Panc1 (cell line): ENCODE results near the gene SLC9C1. TPM values are rescaled to one million over a fixed set of nuclear protein-coding genes. Genes with fewer than 3 reads are reported as not detected.

ENCODE experiments used
- ATAC-seq: fragments of 200-7000 bp; cut with Tn5 transposase; 2 replicates; pipeline ENCODE4 v1.9.1; 2020; ENCODE audit warnings: mild to moderate bottlenecking, moderate library complexity
- BruUV-seq: library from RNA; stranded (reverse); fragments of 400-500 nt; replicated peaks from 2 replicates; lab custom pipeline; 2021; lab: Mats Ljungman, UMichigan
- CTCF ChIA-PET: fragments of 300-600 bp; sonication (Branson Sonifier 250); formaldehyde crosslinking; loops from one replicate; lab custom pipeline; 2022; ENCODE audit warnings: antibody characterized with exemption; lab: Charles Lee
- POLR2A ChIA-PET: fragments of 300-600 bp; sonication (Branson Sonifier 250); formaldehyde crosslinking; loops from one replicate; lab custom pipeline; 2022; ENCODE audit warnings: antibody characterized with exemption; lab: Charles Lee
- DNase-seq: peaks from one replicate; pipeline ENCODE4 v3.0.0-alpha.2; 2010; ENCODE audit warnings: low read depth, low spot score
- H3K27ac ChIP-seq: 2 replicates; pipeline ENCODE4 v1.5.1; 2011; ENCODE audit warnings: mild to moderate bottlenecking, low read length, inconsistent platforms
- H3K27me3 ChIP-seq: fragments of 200-500 bp; sonication (Bioruptor generic); 2 replicates; pipeline ENCODE4 v1.6.0; 2014; ENCODE audit warnings: low read length, inconsistent platforms; ENCODE audit not compliant: control insufficient read depth, insufficient read depth
- H3K36me3 ChIP-seq: fragments of 200-500 bp; sonication (Bioruptor generic); 2 replicates; pipeline ENCODE4 v1.5.1; 2014; ENCODE audit warnings: inconsistent platforms, mild to moderate bottlenecking, low read length, moderate library complexity; ENCODE audit not compliant: control insufficient read depth, insufficient read depth
- H3K4me1 ChIP-seq: 2 replicates; pipeline ENCODE4 v1.5.1; 2011; ENCODE audit warnings: inconsistent platforms, mild to moderate bottlenecking, low read length, moderate library complexity; ENCODE audit not compliant: control insufficient read depth, insufficient read depth
- H3K4me3 ChIP-seq, 2 experiments: 2 replicates each; pipeline ENCODE4 v1.5.1; 2011 to 2012; ENCODE audit warnings: low read depth in 2 of 2, low read length in 2 of 2, mild to moderate bottlenecking in 2 of 2, inconsistent platforms in 1 of 2, moderate library complexity in 1 of 2
- H3K9me3 ChIP-seq: fragments of 200-500 bp; sonication (Bioruptor generic); 2 replicates; pipeline ENCODE4 v1.5.1; 2014; ENCODE audit warnings: low read depth, mild to moderate bottlenecking, inconsistent platforms, low read length, moderate library complexity; ENCODE audit not compliant: control insufficient read depth, insufficient read depth
- CTCF ChIP-seq: fragments of 450-650 bp; IDR thresholded peaks from 2 replicates; pipeline ENCODE4 v1.5.1; 2017; ENCODE audit warnings: mild to moderate bottlenecking
- POLR2AphosphoS5 ChIP-seq: IDR thresholded peaks from 2 replicates; pipeline ENCODE4 v1.6.1; 2012; ENCODE audit warnings: mild to moderate bottlenecking, low read depth, low read length, moderate library complexity
- REST ChIP-seq, 2 experiments: IDR thresholded peaks; 2 replicates each; pipeline ENCODE4 v1.6.1; 2011 to 2012; ENCODE audit warnings: low read depth in 2 of 2, control low read depth in 1 of 2, low read length in 1 of 2, mild to moderate bottlenecking in 1 of 2, moderate library complexity in 1 of 2; ENCODE audit not compliant: insufficient read depth in 1 of 2
- SIN3A ChIP-seq: IDR thresholded peaks from 2 replicates; pipeline ENCODE4 v1.6.1; 2012; ENCODE audit warnings: low read depth, mild to moderate bottlenecking, low read length, moderate library complexity, borderline replicate concordance; ENCODE audit not compliant: insufficient read depth
- TCF7L2 ChIP-seq: IDR thresholded peaks from 2 replicates; pipeline ENCODE4 v1.6.1; 2011; ENCODE audit warnings: mild to moderate bottlenecking, low read depth, low read length, inconsistent platforms
- in situ Hi-C: cut with HindIII; loops from 2 replicates; pipeline ENCODE4 v1.10.0; 2016; ENCODE audit warnings: low sequenced_read_pairs, low pct_unique_long_range_greater_than_20kb
- intact Hi-C: fragments of 100-400 bp; cut with micrococcal nuclease; formaldehyde crosslinking; loops from one replicate; pipeline ENCODE4 v1.10.0; 2022; ENCODE audit not compliant: unreplicated experiment
- total RNA-seq: library from RNA; stranded (reverse); gene quantifications from one replicate; pipeline ENCODE4 v1.2.1, GENCODE V29; 2021; ENCODE audit not compliant: unreplicated experiment

SLC9C1 gene
- total RNA-seq, 1 experiment from 2014 or later: not detected

GRCh38 chr3:112228786-112229185 lies 65.2 kb downstream of the SLC9C1 start:
- CTCF ChIA-PET: no interaction called here
- H3K36me3 ChIP-seq: no peaks in the 10 kb centered on the region
- in situ Hi-C loops: no loop called here

GRCh38 chr3:112200317-112200666 lies 93.7 kb downstream of the SLC9C1 start:
- in situ Hi-C loops: no loop called here
- no peaks in the 10 kb centered on the region for H3K27me3 ChIP-seq
- H3K4me1 ChIP-seq: no peaks in the 10 kb centered on the region
- intact Hi-C loops: no loop called here
- DNase-seq (no peak), ATAC-seq (no peak)
- no TSS peak for BruUV-seq
- POLR2A ChIA-PET: no interaction called here
- H3K4me3 ChIP-seq: no peak overlapping the region
- TF ChIP-seq CTCF: no peak
- CTCF ChIA-PET: no interaction called here
- H3K27ac ChIP-seq: no peak overlapping the region
- H3K36me3 ChIP-seq: no peaks in the 10 kb centered on the region
- H3K9me3 ChIP-seq: 0 out of 2 replicates have a peak, but pooled peaks cover 4% of the 10 kb centered on the region

More at GRCh38 chr3:112228786-112229185, 65.2 kb downstream of the SLC9C1 start:
- Histone ChIP-seq H3K4me1 (no peaks in the 10 kb centered on the region), H3K9me3 (0 out of 2 replicates have a peak, but pooled peaks cover 3% of the 10 kb centered on the region), H3K4me3 (no peak overlapping the region), H3K27ac (no peak overlapping the region), H3K27me3 (no peaks in the 10 kb centered on the region)
- no TSS peak for BruUV-seq
- DNase-seq (no peak), ATAC-seq (no peak)
- POLR2A ChIA-PET: no interaction called here
- TF ChIP-seq POLR2AphosphoS5 (no peak), TCF7L2 (no peak), SIN3A (no peak), REST (IDR thresholded peaks at IDR 0.05; ENCODE audit: insufficient read depth in 1 of 2, low read depth in 2 of 2, low read length in 1 of 2) (no peak), CTCF (no peak)
- intact Hi-C loops: no loop called here
